Activated CD8-positive, alpha-beta memory T cell treated with anti-CD3 and anti-CD28 coated beads for 4 hours (primary cell): ENCODE results near the gene CXorf51B.
"Not testable (repeated sequence)": the region's sequence is repeated elsewhere in the genome, so short reads cannot be mapped to it uniquely, and the experiment has no call there.

Experiments used
- DNase-seq, 2 donors: peaks; one replicate each; pipeline ENCODE4 v3.0.0-alpha.2; 2020; ENCODE audit warnings: low read depth in 2 of 2

Gene CXorf51B

GRCh38 chrX:146809471-146809870 is at the start of gene CXorf51B:
TSS of gene CXorf51B (plus strand) at chrX:146809771. CDS start at chrX:146809792, 21 bp downstream.
- not testable (repeated sequence) for DNase-seq

- not testable (repeated sequence) for DNase-seq
These were observed 5.1 kb downstream of the CXorf51B start, which contains the start of gene CXorf51A for GRCh38 chrX:146814644-146815043. TSS of gene CXorf51A (minus strand) at chrX:146814744. CDS start at chrX:146814723, 21 bp downstream.

DNA sequence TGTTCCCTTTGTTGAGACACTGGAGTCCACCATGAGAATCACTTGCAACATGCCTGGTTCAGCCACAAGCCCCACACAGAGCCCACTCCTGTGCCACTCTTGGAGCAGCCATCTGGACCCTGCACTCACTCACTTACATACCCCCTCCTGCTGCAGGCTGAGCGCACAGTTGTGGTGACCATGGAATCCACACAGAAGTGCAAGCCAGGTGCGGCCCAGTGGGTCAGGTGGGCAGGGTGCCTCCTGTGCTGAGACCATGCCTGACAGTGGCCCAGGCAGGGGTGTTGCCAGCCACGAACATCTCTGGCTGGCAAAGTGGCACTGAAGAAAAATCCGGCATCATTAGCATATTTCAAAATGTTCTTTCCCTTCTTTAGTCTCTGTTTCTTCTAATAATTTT is 22.4 kb downstream of the CXorf51B start:
- no peak for DNase-seq

DNA sequence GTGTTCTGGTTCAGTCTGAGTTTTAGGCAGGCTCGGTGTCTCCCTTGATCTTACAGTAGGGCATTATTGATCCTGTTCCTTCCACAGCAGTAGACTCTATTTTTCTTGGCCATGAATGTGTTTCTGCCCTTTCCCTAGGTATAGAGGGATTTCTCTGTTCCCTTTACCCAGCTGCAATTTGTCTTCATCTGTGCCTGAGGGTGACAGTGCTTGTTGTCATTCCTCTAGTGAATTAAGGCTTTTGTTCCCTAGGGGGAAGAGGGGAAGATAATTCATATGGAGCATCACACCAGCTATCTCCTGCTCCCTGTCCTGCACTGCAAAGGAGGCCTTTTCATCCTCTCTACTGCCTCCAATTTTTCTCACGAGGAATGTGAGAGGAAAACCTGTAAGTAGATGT is 44.7 kb downstream of the CXorf51B start:
- DNase-seq: no peak
